ENCODE measurements around the gene IFT25.

DNA sequence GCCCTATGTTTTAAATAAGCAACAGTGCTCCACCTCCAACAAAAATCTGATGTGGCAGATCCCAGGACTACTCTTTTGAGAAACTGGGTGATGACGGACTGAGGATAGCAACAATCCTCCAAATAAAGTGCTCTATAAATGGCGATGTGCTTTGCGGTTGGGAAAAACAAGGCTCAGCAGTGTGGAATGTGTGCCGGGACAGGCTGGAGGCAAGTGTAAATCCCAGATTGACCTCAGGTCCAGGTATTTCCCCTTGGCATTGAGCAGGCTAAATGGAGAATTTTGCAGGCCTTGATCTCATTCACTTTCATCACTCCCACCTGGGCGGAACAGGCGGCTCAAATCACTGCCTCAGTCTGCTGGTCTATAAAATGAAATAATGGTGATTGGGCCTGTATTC lies 35.7 kb upstream of the IFT25 start:
- TF ChIP-seq POLR2A (IDR thresholded peaks at IDR 0.05; ENCODE audit: low read length) (no peak), GATA1 (IDR thresholded peaks at IDR 0.05; ENCODE audit: low read depth, low read length) (no peak)
